ENCODE data around the gene KCNA2. TPM values are rescaled to one million over a fixed set of nuclear protein-coding genes. Genes with fewer than 3 reads are reported as not detected.

KCNA2 gene
- polyA plus RNA-seq, 1 of the 3 experiments (the other 2 are of a cell fraction) = not detected

- CTCF ChIA-PET = interaction anchor here (1.8 to 22.5 kb wide), 6 partner anchors 11 to 134 kb away, joined by 5 to 197 read pairs (median 8); no protein-coding TSS in a partner anchor
- Histone ChIP-seq H2AFZ (ENCODE audit: low read depth) (no peak overlapping the region), H3K4me2 (no peak overlapping the region), H3K27ac (ENCODE audit: low read depth in 2 of 2, low read length in 1 of 2) (no peak overlapping the region), H3K9ac (no peak overlapping the region), H4K20me1 (ENCODE audit: insufficient read depth) (no peaks in the 10 kb centered on the region), H3K4me3 (ENCODE audit: low read depth in 2 of 2, low read length in 1 of 2) (no peak overlapping the region), H3K4me1 (ENCODE audit: control insufficient read depth in 1 of 2, insufficient read depth in 2 of 2, low read depth in 1 of 2, low read length in 1 of 2) (peaks cover 0 to 23% of the 10 kb centered on the region in 2 experiments; a peak in 1 of 4 replicates), H3K79me2 (ENCODE audit: insufficient read depth) (no peaks in the 10 kb centered on the region), H3K9me3 (no peaks in the 10 kb centered on the region), H3K27me3 (ENCODE audit: insufficient read depth) (no peaks in the 10 kb centered on the region), H3K36me3 (replicated peaks in 1 of 2; ENCODE audit: control insufficient read depth in 1 of 2, insufficient read depth in 2 of 2, low read length in 1 of 2) (no peaks in the 10 kb centered on the region), H3K9me2 (no peaks in the 10 kb centered on the region), H3F3A (replicated peaks; ENCODE audit: insufficient read depth) (no peaks in the 10 kb centered on the region)
- TF ChIP-seq USF1 (IDR thresholded peaks at IDR 0.05; ENCODE audit: borderline replicate concordance, low read depth) = no peak
- WGBS (ENCODE audit: low lambda C conversion rate) = 14% methylated on average over 2 of the region's 2 CpGs
- POLR2A ChIA-PET = no interaction called here
- no peak for DNase-seq
Observed at GRCh38 chr1:110648417-110648816, 42.3 kb upstream of the KCNA2 start.

- Histone ChIP-seq H3K27ac (ENCODE audit: low read depth in 2 of 2, low read length in 1 of 2) (no peak overlapping the region), H3F3A (replicated peaks; ENCODE audit: insufficient read depth) (no peaks in the 10 kb centered on the region), H2AFZ (ENCODE audit: low read depth) (no peak overlapping the region), H3K9ac (no peak overlapping the region), H3K9me2 (no peaks in the 10 kb centered on the region), H4K20me1 (ENCODE audit: insufficient read depth) (no peaks in the 10 kb centered on the region), H3K9me3 (no peaks in the 10 kb centered on the region), H3K27me3 (ENCODE audit: insufficient read depth) (no peaks in the 10 kb centered on the region), H3K79me2 (ENCODE audit: insufficient read depth) (no peaks in the 10 kb centered on the region), H3K4me3 (ENCODE audit: low read depth in 2 of 2, low read length in 1 of 2) (no peak overlapping the region), H3K4me1 (ENCODE audit: control insufficient read depth in 1 of 2, insufficient read depth in 2 of 2, low read depth in 1 of 2, low read length in 1 of 2) (peaks cover 0 to 23% of the 10 kb centered on the region in 2 experiments; a peak in 1 of 4 replicates), H3K36me3 (replicated peaks in 1 of 2; ENCODE audit: control insufficient read depth in 1 of 2, insufficient read depth in 2 of 2, low read length in 1 of 2) (no peaks in the 10 kb centered on the region), H3K4me2 (no peak overlapping the region)
- POLR2A ChIA-PET = no interaction called here
- WGBS (ENCODE audit: low lambda C conversion rate) = 41% methylated on average over 5 of the region's 5 CpGs
- TF ChIP-seq MAX (IDR thresholded peaks at IDR 0.05; ENCODE audit: low read depth) = no peak
- TF ChIP-seq TAF1 (IDR thresholded peaks at IDR 0.05; ENCODE audit: borderline replicate concordance, low read depth, low read length) = no peak
- no peak for TF ChIP-seq USF1 (IDR thresholded peaks at IDR 0.05; ENCODE audit: borderline replicate concordance, low read depth)
- no peak for TF ChIP-seq RXRA (IDR thresholded peaks at IDR 0.05; ENCODE audit: borderline replicate concordance, low read depth)
- TF ChIP-seq CHD2 (IDR thresholded peaks at IDR 0.05; ENCODE audit: low read length, partially characterized antibody) = no peak
- TF ChIP-seq RFX5 (IDR thresholded peaks at IDR 0.05; ENCODE audit: low read length) = no peak
- no peak for TF ChIP-seq GATA2 (CRISPR knock-in tag; IDR thresholded peaks at IDR 0.05)
- no peak for TF ChIP-seq EZH2phosphoT487 (IDR thresholded peaks at IDR 0.05; ENCODE audit: borderline replicate concordance, low read depth)
- TF ChIP-seq SIN3A (IDR thresholded peaks at IDR 0.05; ENCODE audit: borderline replicate concordance, low read depth, low read length) = no peak
- no peak for TF ChIP-seq ELF1 (IDR thresholded peaks at IDR 0.05)
- no peak for TF ChIP-seq YY1 (IDR thresholded peaks at IDR 0.05; ENCODE audit: low read depth)
- no peak for TF ChIP-seq RAD21 (IDR thresholded peaks at IDR 0.05; ENCODE audit: low read length)
- CTCF ChIA-PET = interaction anchor here (1.0 to 22.5 kb wide), 9 partner anchors 13 to 135 kb away, joined by 3 to 197 read pairs (median 7); no protein-coding TSS in a partner anchor
- DNase-seq = no peak
Observed at GRCh38 chr1:110647254-110647891, 41.2 kb upstream of the KCNA2 start.

Data from SK-N-SH (cell line).